Measurements from ENCODE around the gene FGD1. TPM values are rescaled to one million over a fixed set of nuclear protein-coding genes. Genes with fewer than 3 reads are reported as not detected.
"Not testable (repeated sequence)": the region's sequence is repeated elsewhere in the genome, so short reads cannot be mapped to it uniquely, and the experiment has no call there.

FGD1 gene
- total RNA-seq, 1 experiment from 2014 or later: 21.5 TPM

DNA sequence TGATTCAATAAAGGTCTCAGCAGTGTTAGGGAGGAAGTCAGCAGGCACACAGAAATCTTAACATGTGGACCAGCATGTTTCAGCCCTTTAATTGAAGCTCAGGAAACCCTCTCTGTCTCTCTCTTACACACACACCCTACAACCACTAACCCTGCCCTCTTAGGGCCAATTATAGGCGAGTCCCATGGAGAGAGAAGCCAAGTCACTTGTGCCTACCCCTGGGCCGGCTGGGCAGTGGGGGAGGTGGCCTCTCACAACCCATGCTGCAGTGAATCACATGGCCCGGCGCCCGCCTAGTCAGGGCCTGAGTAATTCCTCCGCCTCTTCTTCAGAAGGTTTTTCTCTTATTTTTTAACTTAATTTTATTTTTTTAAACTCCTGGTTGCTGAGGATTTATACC lies 3.7 kb downstream of the FGD1 start:
- no peaks in the 10 kb centered on the region for H3K4me1 ChIP-seq (ENCODE audit: insufficient read depth, low read length, poor library complexity, severe bottlenecking)
- no peak overlapping the region for H3K27ac ChIP-seq (ENCODE audit: low read depth, low read length, poor library complexity, severe bottlenecking)
- intact Hi-C loops (cut with micrococcal nuclease; ENCODE audit: unreplicated experiment): no loop called here
- TF ChIP-seq, protein P1, sequence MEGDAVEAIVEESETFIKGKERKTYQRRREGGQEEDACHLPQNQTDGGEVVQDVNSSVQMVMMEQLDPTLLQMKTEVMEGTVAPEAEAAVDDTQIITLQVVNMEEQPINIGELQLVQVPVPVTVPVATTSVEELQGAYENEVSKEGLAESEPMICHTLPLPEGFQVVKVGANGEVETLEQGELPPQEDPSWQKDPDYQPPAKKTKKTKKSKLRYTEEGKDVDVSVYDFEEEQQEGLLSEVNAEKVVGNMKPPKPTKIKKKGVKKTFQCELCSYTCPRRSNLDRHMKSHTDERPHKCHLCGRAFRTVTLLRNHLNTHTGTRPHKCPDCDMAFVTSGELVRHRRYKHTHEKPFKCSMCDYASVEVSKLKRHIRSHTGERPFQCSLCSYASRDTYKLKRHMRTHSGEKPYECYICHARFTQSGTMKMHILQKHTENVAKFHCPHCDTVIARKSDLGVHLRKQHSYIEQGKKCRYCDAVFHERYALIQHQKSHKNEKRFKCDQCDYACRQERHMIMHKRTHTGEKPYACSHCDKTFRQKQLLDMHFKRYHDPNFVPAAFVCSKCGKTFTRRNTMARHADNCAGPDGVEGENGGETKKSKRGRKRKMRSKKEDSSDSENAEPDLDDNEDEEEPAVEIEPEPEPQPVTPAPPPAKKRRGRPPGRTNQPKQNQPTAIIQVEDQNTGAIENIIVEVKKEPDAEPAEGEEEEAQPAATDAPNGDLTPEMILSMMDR (conservative IDR thresholded peaks at IDR 0.05; ENCODE audit: low read depth, low read length): no peak
- TF ChIP-seq EZH2 (IDR thresholded peaks at IDR 0.05; ENCODE audit: borderline replicate concordance, low read depth, low read length, poor library complexity, severe bottlenecking): no peak
- no peak overlapping the region for H3K4me3 ChIP-seq (ENCODE audit: low read depth, low read length, poor library complexity, severe bottlenecking)
- ChIA-PET POLR2A (ENCODE audit: low non-redundant PET) (interaction anchor here (0.7 kb wide), 1 partner anchor 62 kb away, joined by 4 read pairs; no protein-coding TSS in a partner anchor), CTCF (no interaction called here)
- no TSS peak for BruUV-seq (replicated peaks)
- no peaks in the 10 kb centered on the region for H3K36me3 ChIP-seq (ENCODE audit: insufficient read depth, low read length, poor library complexity, severe bottlenecking)
- no peaks in the 10 kb centered on the region for H3K27me3 ChIP-seq (replicated peaks; ENCODE audit: insufficient read depth, low read depth, low read length, poor library complexity)
- no peaks in the 10 kb centered on the region for H3K9me3 ChIP-seq (ENCODE audit: low read depth, low read length, poor library complexity, severe bottlenecking)
- DNase-seq (ENCODE audit: low spot score): no peak

DNA sequence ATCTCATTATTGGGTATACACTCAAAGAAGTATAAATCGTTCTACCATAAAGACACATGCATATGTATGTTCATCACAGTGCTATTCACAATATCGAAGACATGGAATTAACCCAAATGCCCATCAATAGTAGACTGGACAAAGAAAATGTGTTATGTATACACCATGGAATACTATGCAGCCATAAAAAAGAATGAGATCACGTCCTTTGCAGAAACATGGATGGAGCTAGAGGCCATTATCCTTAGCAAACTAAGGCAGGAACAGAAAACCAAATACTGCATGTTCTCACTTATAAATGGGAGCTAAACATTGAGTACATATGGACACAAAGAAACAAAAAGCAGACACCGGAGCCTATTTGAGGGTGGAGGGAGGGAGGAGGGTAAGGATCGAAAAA lies 6.2 kb downstream of the FGD1 start:
- intact Hi-C loops (cut with micrococcal nuclease; ENCODE audit: unreplicated experiment); H3K4me1 ChIP-seq (ENCODE audit: insufficient read depth, low read length, poor library complexity, severe bottlenecking); H3K9me3 ChIP-seq (ENCODE audit: low read depth, low read length, poor library complexity, severe bottlenecking); POLR2A ChIA-PET (ENCODE audit: low non-redundant PET); BruUV-seq (replicated peaks); CTCF ChIA-PET; H3K4me3 ChIP-seq (ENCODE audit: low read depth, low read length, poor library complexity, severe bottlenecking); H3K27me3 ChIP-seq (replicated peaks; ENCODE audit: insufficient read depth, low read depth, low read length, poor library complexity); H3K36me3 ChIP-seq (ENCODE audit: insufficient read depth, low read length, poor library complexity, severe bottlenecking); H3K27ac ChIP-seq (ENCODE audit: low read depth, low read length, poor library complexity, severe bottlenecking); DNase-seq (ENCODE audit: low spot score): not testable (repeated sequence)

DNA sequence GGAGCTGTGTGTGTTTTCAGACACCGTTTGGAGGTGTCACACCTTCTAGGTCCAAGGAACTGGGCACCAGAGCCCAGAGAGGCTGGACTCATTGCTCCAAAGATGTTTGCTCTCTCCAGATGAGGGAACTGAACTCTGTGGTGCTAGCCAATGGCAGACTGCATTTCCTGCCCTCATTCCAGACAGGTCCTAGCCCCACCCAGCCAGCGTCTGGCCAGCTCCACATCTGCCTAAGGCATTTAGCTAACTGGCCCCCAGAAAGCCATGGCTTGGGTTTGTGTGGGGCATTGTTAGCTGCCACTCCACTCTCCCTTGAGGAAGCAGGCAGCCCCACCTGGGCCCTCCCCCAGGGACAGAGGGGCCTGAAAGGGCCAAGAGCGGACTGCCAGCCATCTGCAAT lies 11.4 kb downstream of the FGD1 start:
- TF ChIP-seq, protein P1 (conservative IDR thresholded peaks at IDR 0.05; ENCODE audit: low read depth, low read length): no peak
- TF ChIP-seq EZH2 (IDR thresholded peaks at IDR 0.05; ENCODE audit: borderline replicate concordance, low read depth, low read length, poor library complexity, severe bottlenecking): no peak
- no peak overlapping the region for H3K4me3 ChIP-seq (ENCODE audit: low read depth, low read length, poor library complexity, severe bottlenecking)
- H3K27ac ChIP-seq (ENCODE audit: low read depth, low read length, poor library complexity, severe bottlenecking): no peak overlapping the region
- DNase-seq (ENCODE audit: low spot score): no peak
- POLR2A ChIA-PET (ENCODE audit: low non-redundant PET): no interaction called here
- H3K4me1 ChIP-seq (ENCODE audit: insufficient read depth, low read length, poor library complexity, severe bottlenecking): peaks cover 13% of the 10 kb centered on the region
- no peaks in the 10 kb centered on the region for H3K27me3 ChIP-seq (replicated peaks; ENCODE audit: insufficient read depth, low read depth, low read length, poor library complexity)
- intact Hi-C loops (cut with micrococcal nuclease; ENCODE audit: unreplicated experiment): no loop called here
- H3K36me3 ChIP-seq (ENCODE audit: insufficient read depth, low read length, poor library complexity, severe bottlenecking): no peaks in the 10 kb centered on the region
- no peaks in the 10 kb centered on the region for H3K9me3 ChIP-seq (ENCODE audit: low read depth, low read length, poor library complexity, severe bottlenecking)
- CTCF ChIA-PET: no interaction called here
- BruUV-seq (replicated peaks): no TSS peak

DNA sequence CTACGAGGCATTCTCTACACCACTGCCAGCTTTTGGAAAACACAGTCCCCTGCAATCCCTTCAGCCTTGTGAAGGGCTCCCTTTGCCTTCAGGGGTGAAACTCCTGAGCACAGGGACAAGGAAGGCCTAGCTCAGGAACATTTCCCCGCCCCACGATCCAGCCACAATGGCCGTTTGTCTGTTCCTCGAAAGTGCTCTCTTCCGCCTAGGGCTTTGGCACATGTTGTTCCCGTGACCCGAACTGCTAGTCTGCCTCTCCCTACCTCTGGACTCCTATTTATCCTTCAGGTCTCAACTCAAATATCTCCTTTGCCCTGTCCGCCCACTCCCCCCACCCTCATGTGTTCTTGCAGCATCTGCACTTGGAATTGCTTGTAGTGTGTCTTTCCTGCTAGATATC lies 12.1 kb downstream of the FGD1 start:
- no peak overlapping the region for H3K27ac ChIP-seq (ENCODE audit: low read depth, low read length, poor library complexity, severe bottlenecking)
- no peaks in the 10 kb centered on the region for H3K36me3 ChIP-seq (ENCODE audit: insufficient read depth, low read length, poor library complexity, severe bottlenecking)
- no peak for DNase-seq (ENCODE audit: low spot score)
- CTCF ChIA-PET: no interaction called here
- H3K4me3 ChIP-seq (ENCODE audit: low read depth, low read length, poor library complexity, severe bottlenecking): no peak overlapping the region
- TF ChIP-seq EZH2 (IDR thresholded peaks at IDR 0.05; ENCODE audit: borderline replicate concordance, low read depth, low read length, poor library complexity, severe bottlenecking): no peak
- TF ChIP-seq, protein P1 (conservative IDR thresholded peaks at IDR 0.05; ENCODE audit: low read depth, low read length): no peak
- no peaks in the 10 kb centered on the region for H3K9me3 ChIP-seq (ENCODE audit: low read depth, low read length, poor library complexity, severe bottlenecking)
- H3K4me1 ChIP-seq (ENCODE audit: insufficient read depth, low read length, poor library complexity, severe bottlenecking): peaks cover 16% of the 10 kb centered on the region
- intact Hi-C loops (cut with micrococcal nuclease; ENCODE audit: unreplicated experiment): no loop called here
- H3K27me3 ChIP-seq (replicated peaks; ENCODE audit: insufficient read depth, low read depth, low read length, poor library complexity): no peaks in the 10 kb centered on the region
- no TSS peak for BruUV-seq (replicated peaks)
- POLR2A ChIA-PET (ENCODE audit: low non-redundant PET): no interaction called here

Measured in A673 (cell line).